ENCODE data around the gene INPP1.

DNA sequence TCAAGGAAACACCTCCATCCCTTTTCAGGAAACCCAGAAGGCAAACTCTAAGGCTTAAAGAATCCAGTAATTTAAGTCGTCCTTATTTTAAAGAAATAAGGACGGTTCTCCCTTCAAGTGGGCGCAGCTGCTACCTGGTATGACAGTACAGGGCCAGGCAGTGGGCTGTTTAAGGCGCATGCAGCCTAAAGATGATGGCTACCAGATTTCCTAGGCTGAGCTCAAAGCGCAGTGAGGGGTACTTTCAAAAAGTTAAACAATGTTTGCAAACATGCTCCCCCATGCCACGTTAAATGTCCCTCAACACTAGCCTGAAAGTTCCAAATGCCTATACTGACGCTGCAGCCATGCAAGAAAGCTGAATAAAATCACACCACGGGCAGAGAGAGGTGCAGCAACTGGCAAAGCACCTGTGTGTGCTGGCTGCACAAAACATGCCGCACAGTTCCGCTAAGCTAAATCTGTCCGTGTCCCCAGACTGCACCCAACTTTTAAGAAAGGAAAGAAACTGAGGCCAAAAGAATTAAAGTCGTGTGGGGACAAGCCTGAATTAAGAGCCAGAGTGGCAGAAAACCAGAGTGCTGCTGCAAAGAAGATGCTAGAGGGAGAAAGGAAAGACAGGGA lies 24.3 kb upstream of the INPP1 start:
- no peak for TF ChIP-seq CTCF (IDR thresholded peaks at IDR 0.05; ENCODE audit: insufficient read depth, low read depth, low read length)
- TF ChIP-seq EZH2 (IDR thresholded peaks at IDR 0.05; ENCODE audit: insufficient read depth, low read length), result no peak
